ENCODE results near the gene LIM2. TPM values are rescaled to one million over a fixed set of nuclear protein-coding genes. Genes with fewer than 3 reads are reported as not detected.

Gene LIM2
- total and polyA plus RNA-seq, 7 donors: not detected

- WGBS, 3 donors: 60 to 81% (median 80%) methylated on average over 3 of the region's 3 CpGs
- no peak overlapping the region for H3K27ac ChIP-seq
- DNase-seq (no peak), ATAC-seq (no peak)
- H3K27me3 ChIP-seq (ENCODE audit: insufficient read depth in 3 of 3, low read length in 2 of 3): peaks cover 0 to 39% (median 15%) of the 10 kb centered on the region in 3 donors
- no peak for TF ChIP-seq CTCF (IDR thresholded peaks at IDR 0.05)
- intact Hi-C loops (cut with DNase I): no loop called here
- H3K4me1 ChIP-seq: no peaks in the 10 kb centered on the region
- H3K9me3 ChIP-seq: no peaks in the 10 kb centered on the region
- H3K4me3 ChIP-seq: no peak overlapping the region
- no peaks in the 10 kb centered on the region for H3K36me3 ChIP-seq (ENCODE audit: insufficient read depth in 1 of 2, low read depth in 1 of 2)
Measured at GRCh38 chr19:51331193-51331592, 56.6 kb downstream of the LIM2 start.

- no peak for ATAC-seq
- H3K4me3 ChIP-seq: no peak overlapping the region
- peaks cover 0 to 46% (median 15%) of the 10 kb centered on the region in 3 donors for H3K27me3 ChIP-seq (ENCODE audit: insufficient read depth in 3 of 3, low read length in 2 of 3)
- no peak overlapping the region for H3K27ac ChIP-seq
- H3K4me1 ChIP-seq: no peaks in the 10 kb centered on the region
- H3K36me3 ChIP-seq (ENCODE audit: insufficient read depth in 1 of 2, low read depth in 1 of 2): no peaks in the 10 kb centered on the region
- intact Hi-C loops (cut with DNase I): no loop called here
- DNase-seq: no peak
- no peaks in the 10 kb centered on the region for H3K9me3 ChIP-seq
- no peak for TF ChIP-seq CTCF (IDR thresholded peaks at IDR 0.05)
- 93 to 96% (median 95%) methylated on average over 4 of the region's 4 CpGs for WGBS, 3 donors
Measured at GRCh38 chr19:51330366-51330765, 57.4 kb downstream of the LIM2 start.

Other genes starting within 250 kb of the LIM2 start
- under 1 TPM; 0.38 to 0.82 (median 0.50) TPM for gene SIGLEC7, start 245.7 kb downstream of the LIM2 start, total RNA-seq
- gene SIGLEC7, start 245.7 kb downstream of the LIM2 start, polyA plus RNA-seq: under 1 TPM in 2 of 3 donors, not detected in 1; 0.08 to 0.60 TPM
- gene CD33, start 162.9 kb downstream of the LIM2 start, total RNA-seq: 1 to 10 TPM; 2.0 to 3.1 (median 2.3) TPM
- 1 to 10 TPM in 1 of 3 donors, under 1 TPM in 2; 0.24 to 1.3 (median 0.75) TPM for gene CD33, start 162.9 kb downstream of the LIM2 start, polyA plus RNA-seq
- gene SIGLECL1, start 136.9 kb downstream of the LIM2 start, total RNA-seq: not detected
- not detected for gene SIGLECL1, start 136.9 kb downstream of the LIM2 start, polyA plus RNA-seq
- under 1 TPM in 1 of 4 donors, not detected in 3; 0.10 TPM for gene IGLON5, start 76.3 kb downstream of the LIM2 start, total RNA-seq
- gene IGLON5, start 76.3 kb downstream of the LIM2 start, polyA plus RNA-seq: under 1 TPM in 1 of 3 donors, not detected in 2; 0.03 TPM
- gene VSIG10L, start 45.8 kb downstream of the LIM2 start, total RNA-seq: 1 to 10 TPM in 1 of 4 donors, under 1 TPM in 3; 0.42 to 1.1 (median 0.63) TPM
- gene VSIG10L, start 45.8 kb downstream of the LIM2 start, polyA plus RNA-seq: 1 to 10 TPM in 2 of 3 donors, under 1 TPM in 1; 0.35 to 2.3 (median 1.5) TPM
- 100 to 1,000 TPM in 3 of 4 donors, 10 to 100 TPM in 1; 91.8 to 172 (median 141) TPM for gene ETFB, start 21.6 kb downstream of the LIM2 start, total RNA-seq
- 100 to 1,000 TPM; 130 to 170 (median 165) TPM for gene ETFB, start 21.6 kb downstream of the LIM2 start, polyA plus RNA-seq
- 1 to 10 TPM in 1 of 4 donors, under 1 TPM in 2, not detected in 1; 0.85 to 1.8 (median 0.88) TPM for gene CLDND2, start 19.0 kb downstream of the LIM2 start, total RNA-seq
- under 1 TPM in 2 of 3 donors, not detected in 1; 0.30 to 0.39 TPM for gene CLDND2, start 19.0 kb downstream of the LIM2 start, polyA plus RNA-seq
- gene NKG7, start 15.3 kb downstream of the LIM2 start, total RNA-seq: 1 to 10 TPM in 3 of 4 donors, under 1 TPM in 1; 0.62 to 2.9 (median 1.9) TPM
- gene NKG7, start 15.3 kb downstream of the LIM2 start, polyA plus RNA-seq: 1 to 10 TPM in 1 of 3 donors, under 1 TPM in 2; 0.61 to 1.2 (median 0.68) TPM
- not detected for gene C19orf84, start 2.6 kb upstream of the LIM2 start, total RNA-seq
- not detected for gene C19orf84, start 2.6 kb upstream of the LIM2 start, polyA plus RNA-seq
- 1 to 10 TPM in 1 of 4 donors, under 1 TPM in 3; 0.64 to 1.1 (median 0.79) TPM for gene SIGLEC10, start 29.7 kb upstream of the LIM2 start, total RNA-seq
- under 1 TPM; 0.09 to 0.98 (median 0.11) TPM for gene SIGLEC10, start 29.7 kb upstream of the LIM2 start, polyA plus RNA-seq
- gene SIGLEC8, start 70.5 kb upstream of the LIM2 start, total RNA-seq: under 1 TPM in 2 of 4 donors, not detected in 2; 0.13 to 0.14 TPM
- under 1 TPM in 2 of 3 donors, not detected in 1; 0.03 to 0.09 TPM for gene SIGLEC8, start 70.5 kb upstream of the LIM2 start, polyA plus RNA-seq
- gene CEACAM18, start 90.6 kb upstream of the LIM2 start, total RNA-seq: not detected
- gene CEACAM18, start 90.6 kb upstream of the LIM2 start, polyA plus RNA-seq: not detected
- gene SIGLEC12, start 113.8 kb upstream of the LIM2 start, total RNA-seq: under 1 TPM in 3 of 4 donors, not detected in 1; 0.13 to 0.20 (median 0.13) TPM
- under 1 TPM in 2 of 3 donors, not detected in 1; 0.05 to 0.11 TPM for gene SIGLEC12, start 113.8 kb upstream of the LIM2 start, polyA plus RNA-seq
- under 1 TPM; 0.20 to 0.40 (median 0.27) TPM for gene SIGLEC6, start 143.7 kb upstream of the LIM2 start, total RNA-seq
- under 1 TPM in 1 of 3 donors, not detected in 2; 0.03 TPM for gene SIGLEC6, start 143.7 kb upstream of the LIM2 start, polyA plus RNA-seq
- gene ZNF175, start 183.3 kb upstream of the LIM2 start, total RNA-seq: 1 to 10 TPM; 4.4 to 8.9 (median 6.7) TPM
- gene ZNF175, start 183.3 kb upstream of the LIM2 start, polyA plus RNA-seq: 1 to 10 TPM; 2.3 to 6.2 (median 3.0) TPM
- gene SIGLEC5, start 242.4 kb upstream of the LIM2 start, total RNA-seq: under 1 TPM in 2 of 4 donors, not detected in 2; 0.56 to 0.65 TPM
- under 1 TPM in 1 of 3 donors, not detected in 2; 0.01 TPM for gene SIGLEC5, start 242.4 kb upstream of the LIM2 start, polyA plus RNA-seq

All from psoas muscle (tissue), 8 donors.